Activated T-cell treated with anti-CD3 and anti-CD28 coated beads, Interleukin-2, amount 50 U/mL, for 48 hours (primary cell): ENCODE measurements around the gene CCDC80.

Experiments used
- DNase-seq, 2 experiments: peaks; one replicate each; pipeline ENCODE4 v3.0.0-alpha.2; 2020

The CCDC80 gene

GRCh38 chr3:112632596-112632995, 8.3 kb downstream of the CCDC80 start:
- no peak for DNase-seq

GRCh38 chr3:112631257-112631656, 9.7 kb downstream of the CCDC80 start:
- no peak for DNase-seq

- no peak for DNase-seq
Observed at GRCh38 chr3:112629425-112629824, 11.5 kb downstream of the CCDC80 start.

GRCh38 chr3:112627919-112628466, 12.9 kb downstream of the CCDC80 start:
- DNase-seq, result no peak

- DNase-seq, result no peak
Observed at GRCh38 chr3:112627419-112627818, 13.5 kb downstream of the CCDC80 start.

- DNase-seq, result no peak
Observed at GRCh38 chr3:112623717-112624116, 17.2 kb downstream of the CCDC80 start.

GRCh38 chr3:112623213-112623612, 17.7 kb downstream of the CCDC80 start:
- no peak for DNase-seq

- no peak for DNase-seq
Observed at GRCh38 chr3:112619295-112619694, 21.6 kb downstream of the CCDC80 start.

GRCh38 chr3:112617285-112617684, 23.7 kb downstream of the CCDC80 start:
- DNase-seq, result no peak

GRCh38 chr3:112615989-112616731, 24.8 kb downstream of the CCDC80 start:
- no peak for DNase-seq

GRCh38 chr3:112611752-112612515, 29.0 kb downstream of the CCDC80 start:
- no peak for DNase-seq

- no peak for DNase-seq
Observed at GRCh38 chr3:112610121-112610520, 30.8 kb downstream of the CCDC80 start.

GRCh38 chr3:112607863-112608262, 33.1 kb downstream of the CCDC80 start:
- DNase-seq, result no peak

- DNase-seq, result no peak
Observed at GRCh38 chr3:112606098-112606497, 34.8 kb downstream of the CCDC80 start.

- no peak for DNase-seq
Observed at GRCh38 chr3:112605285-112605684, 35.7 kb downstream of the CCDC80 start.

GRCh38 chr3:112604536-112604935, 36.4 kb downstream of the CCDC80 start:
- DNase-seq, result no peak

GRCh38 chr3:112602217-112602838, 38.6 kb downstream of the CCDC80 start:
- DNase-seq, result no peak

GRCh38 chr3:112598731-112599130, 42.2 kb downstream of the CCDC80 start:
- DNase-seq, result no peak

GRCh38 chr3:112597945-112598344, 43.0 kb downstream of the CCDC80 start:
- DNase-seq, result no peak

- DNase-seq, result no peak
Observed at GRCh38 chr3:112594856-112595255, 46.1 kb downstream of the CCDC80 start.

GRCh38 chr3:112593258-112593657, 47.7 kb downstream of the CCDC80 start:
- DNase-seq, result no peak

- no peak for DNase-seq
Observed at GRCh38 chr3:112587336-112587735, 53.6 kb downstream of the CCDC80 start.

- DNase-seq, result no peak
Observed at GRCh38 chr3:112585782-112586181, 55.2 kb downstream of the CCDC80 start.

GRCh38 chr3:112583105-112583504, 57.8 kb downstream of the CCDC80 start:
- no peak for DNase-seq
